ENCODE data around the gene NUDT1. TPM values are rescaled to one million over a fixed set of nuclear protein-coding genes. Genes with fewer than 3 reads are reported as not detected.

Gene NUDT1
- total RNA-seq, 2 experiments from 2014 or later: 88.4 to 117 TPM

GRCh38 chr7:2239242-2239641 is 2.8 kb upstream of the NUDT1 start:
- Histone ChIP-seq H3K4me1 (ENCODE audit: insufficient read depth, low read length, poor library complexity, severe bottlenecking) (peaks cover 44% of the 10 kb centered on the region), H3K79me2 (ENCODE audit: insufficient read depth, low read depth, low read length) (peaks cover 34% of the 10 kb centered on the region), H3K4me3 (ENCODE audit: low read depth, low read length, poor library complexity, severe bottlenecking) (no peak overlapping the region), H3K9me3 (ENCODE audit: low read length) (no peaks in the 10 kb centered on the region), H3K36me3 (ENCODE audit: insufficient read depth, low read length) (peaks cover 48% of the 10 kb centered on the region), H4K20me1 (ENCODE audit: insufficient read depth, low read length) (0 out of 2 replicates have a peak, but pooled peaks cover 5% of the 10 kb centered on the region), H3K4me2 (ENCODE audit: low read length) (no peak overlapping the region), H3K27ac (ENCODE audit: low read depth, low read length, poor library complexity, severe bottlenecking) (no peak overlapping the region), H3K9me2 (ENCODE audit: insufficient read depth, low read length) (no peaks in the 10 kb centered on the region), H2AFZ (ENCODE audit: low read length) (no peak overlapping the region)
- ChIA-PET POLR2A (interaction anchor here (1.0 to 1.3 kb wide), 2 partner anchors 20 to 115 kb away, joined by 3 read pairs; no protein-coding TSS in a partner anchor), CTCF (ENCODE audit: unreplicated experiment) (no interaction called here)
- DNase-seq (ENCODE audit: low spot score): no peak
- intact Hi-C loops (cut with micrococcal nuclease; ENCODE audit: unreplicated experiment): no loop called here
- BruUV-seq (replicated peaks): no TSS peak
- TF ChIP-seq EZH2phosphoT487 (IDR thresholded peaks at IDR 0.05; ENCODE audit: borderline replicate concordance, low read depth, low read length) (no peak), CTCF (conservative IDR thresholded peaks at IDR 0.05; ENCODE audit: low read length) (no peak)

GRCh38 chr7:2242541-2243429 is 759 bp downstream of the NUDT1 start:
- TSS peak; percentile 61 for BruUV-seq (replicated peaks)
- peak overlapping the region; percentile 86 for H3K4me2 ChIP-seq (ENCODE audit: low read length)
- H3K9me2 ChIP-seq (ENCODE audit: insufficient read depth, low read length): no peaks in the 10 kb centered on the region
- peaks cover 28% of the 10 kb centered on the region for H3K79me2 ChIP-seq (ENCODE audit: insufficient read depth, low read depth, low read length)
- TF ChIP-seq CTCF (conservative IDR thresholded peaks at IDR 0.05; ENCODE audit: low read length): no peak
- no peak for TF ChIP-seq EZH2phosphoT487 (IDR thresholded peaks at IDR 0.05; ENCODE audit: borderline replicate concordance, low read depth, low read length)
- intact Hi-C loops (cut with micrococcal nuclease; ENCODE audit: unreplicated experiment): loop anchor here (1.0 to 5.0 kb wide), 2 partner anchors 65 to 106 kb away; no protein-coding TSS in a partner anchor
- ChIA-PET CTCF (ENCODE audit: unreplicated experiment) (interaction anchor here (1.1 kb wide), 1 partner anchor 105 kb away, joined by 3 read pairs; no protein-coding TSS in a partner anchor), POLR2A (interaction anchor here (1.2 to 1.3 kb wide), 2 partner anchors 67 to 157 kb away, joined by 3 to 4 read pairs; no protein-coding TSS in a partner anchor)
- H3K4me3 ChIP-seq (ENCODE audit: low read depth, low read length, poor library complexity, severe bottlenecking): peak overlapping the region; percentile 99
- DNase-seq (ENCODE audit: low spot score): peak; percentile 59
- H3K27ac ChIP-seq (ENCODE audit: low read depth, low read length, poor library complexity, severe bottlenecking): peak overlapping the region; percentile 65
- H3K4me1 ChIP-seq (ENCODE audit: insufficient read depth, low read length, poor library complexity, severe bottlenecking): peaks cover 30% of the 10 kb centered on the region
- peak overlapping the region; percentile 49; the same call in 1 of the 2 replicates for H2AFZ ChIP-seq (ENCODE audit: low read length)
- peaks cover 18% of the 10 kb centered on the region for H3K36me3 ChIP-seq (ENCODE audit: insufficient read depth, low read length)
- no peaks in the 10 kb centered on the region for H3K9me3 ChIP-seq (ENCODE audit: low read length)
- 0 out of 2 replicates have a peak, but pooled peaks cover 5% of the 10 kb centered on the region for H4K20me1 ChIP-seq (ENCODE audit: insufficient read depth, low read length)
